Right cardiac atrium (tissue), 5 donors: ENCODE results near the gene CDIPT. TPM values are rescaled to one million over a fixed set of nuclear protein-coding genes. Genes with fewer than 3 reads are reported as not detected.

Experiments
- ATAC-seq, 2 donors: fragments of 200-7000 bp; cut with Tn5 transposase; one replicate each; pipeline versions ENCODE4 v1.8.0 to v1.9.1; 2020; ENCODE audit warnings: moderate library complexity in 2 of 2, mild to moderate bottlenecking in 1 of 2
- DNase-seq, 3 donors: peaks; one replicate each; pipeline ENCODE4 v3.0.0-alpha.2; 2020
- H3K27ac ChIP-seq: one replicate; pipeline ENCODE4 v1.5.1; 2013; ENCODE audit warnings: mild to moderate bottlenecking, low read length, control low read depth, moderate library complexity
- H3K27me3 ChIP-seq: one replicate; pipeline ENCODE4 v1.6.1; 2013; ENCODE audit not compliant: control insufficient read depth, insufficient read depth
- H3K4me1 ChIP-seq: one replicate; pipeline ENCODE4 v1.6.1; 2013; ENCODE audit warnings: low read length; ENCODE audit not compliant: control insufficient read depth, insufficient read depth
- H3K4me3 ChIP-seq: one replicate; pipeline ENCODE4 v1.5.1; 2013; ENCODE audit warnings: low read length, control low read depth
- H3K9me3 ChIP-seq: one replicate; pipeline ENCODE4 v1.6.1; 2013; ENCODE audit warnings: low read length; ENCODE audit not compliant: control insufficient read depth
- WGBS: extraction: QIAGEN DNeasy Blood & Tissue Kit; methylation state at CpG from one replicate; pipeline ENCODE4 v1.1.7; 2013; 5-methylcytosine and 5-hydroxymethylcytosine counted together
- intact Hi-C, 4 donors: fragments of 100-400 bp; cut with DNase I; formaldehyde crosslinking; loops; one replicate each; pipeline versions ENCODE4 v1.11.0 to v1.14.0; 2022 to 2023
- polyA plus RNA-seq: library from polyadenylated mRNA; stranded (reverse); fragments of 200-250 nt; gene quantifications from one replicate; pipeline ENCODE4 v1.2.3, GENCODE V29; 2013
- total RNA-seq, 4 donors: library from RNA; stranded (reverse); fragmentation: NEBNext Ultra II Directional; extraction: Animal tissue kit (Norgen Biotek cat#: 25700); gene quantifications; one replicate each; pipeline ENCODE4 v1.2.1, GENCODE V29; 2021
- donor health status: healthy with polysubstance abuse.
- donor health status: DM: no; HTN: yes; CAD: no.
- donor health status: DM: no; HTN: no; CAD: no.
- donor health status: DM: no; HTN: yes; CAD: no; lungs with severe emphysema.
- donor health status: DM: yes; HTN: yes; CAD: no.

CDIPT gene
- total and polyA plus RNA-seq, 5 donors = 86.7 to 109 (median 101) TPM

GRCh38 chr16:29858149-29858849, 4.7 kb downstream of the CDIPT start:
- 56% methylated on average over 10 of the region's 10 CpGs for WGBS
- no peaks in the 10 kb centered on the region for H3K9me3 ChIP-seq
- ATAC-seq = no peak
- intact Hi-C loops = no loop called here
- DNase-seq = no peak
- no peak overlapping the region for H3K27ac ChIP-seq
- peaks cover 5% of the 10 kb centered on the region for H3K4me1 ChIP-seq
- no peaks in the 10 kb centered on the region for H3K27me3 ChIP-seq
- no peak overlapping the region for H3K4me3 ChIP-seq

DNA sequence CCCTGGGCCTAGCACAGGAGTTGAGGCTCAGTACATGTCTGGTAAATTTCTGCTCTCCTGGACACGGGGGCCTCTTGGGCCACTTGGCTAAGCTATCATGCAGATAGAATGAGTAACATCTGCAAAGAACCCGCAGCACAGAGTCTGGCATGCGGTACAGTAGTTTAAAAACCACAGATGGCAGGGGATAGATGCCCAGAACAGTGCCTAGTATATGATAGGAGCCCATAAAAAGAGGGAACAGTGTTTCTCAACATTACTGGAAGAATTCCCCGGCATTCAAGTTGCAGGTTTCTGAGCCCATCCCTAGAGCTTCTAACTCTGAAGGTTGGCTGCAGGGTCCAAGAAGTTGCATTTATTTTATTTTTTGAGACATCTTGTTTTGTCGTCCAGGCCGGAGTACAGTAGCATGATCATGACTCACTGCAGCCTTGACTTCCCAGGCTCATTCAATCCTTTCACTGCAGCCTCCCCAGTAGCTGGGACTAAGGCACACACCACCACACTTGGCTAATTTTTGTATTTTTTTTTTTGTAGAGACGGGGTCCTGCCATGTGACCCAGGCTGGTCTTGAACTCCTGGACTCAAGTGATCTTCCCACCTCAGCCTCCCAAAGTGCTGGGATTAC, 5.8 kb downstream of the CDIPT start:
- no peak for DNase-seq
- no peak for ATAC-seq
- Histone ChIP-seq H3K4me1 (peaks cover 5% of the 10 kb centered on the region), H3K4me3 (no peak overlapping the region), H3K27ac (no peak overlapping the region), H3K27me3 (no peaks in the 10 kb centered on the region), H3K9me3 (no peaks in the 10 kb centered on the region)
- 79% methylated on average over 7 of the region's 7 CpGs for WGBS
- intact Hi-C loops = no loop called here

DNA sequence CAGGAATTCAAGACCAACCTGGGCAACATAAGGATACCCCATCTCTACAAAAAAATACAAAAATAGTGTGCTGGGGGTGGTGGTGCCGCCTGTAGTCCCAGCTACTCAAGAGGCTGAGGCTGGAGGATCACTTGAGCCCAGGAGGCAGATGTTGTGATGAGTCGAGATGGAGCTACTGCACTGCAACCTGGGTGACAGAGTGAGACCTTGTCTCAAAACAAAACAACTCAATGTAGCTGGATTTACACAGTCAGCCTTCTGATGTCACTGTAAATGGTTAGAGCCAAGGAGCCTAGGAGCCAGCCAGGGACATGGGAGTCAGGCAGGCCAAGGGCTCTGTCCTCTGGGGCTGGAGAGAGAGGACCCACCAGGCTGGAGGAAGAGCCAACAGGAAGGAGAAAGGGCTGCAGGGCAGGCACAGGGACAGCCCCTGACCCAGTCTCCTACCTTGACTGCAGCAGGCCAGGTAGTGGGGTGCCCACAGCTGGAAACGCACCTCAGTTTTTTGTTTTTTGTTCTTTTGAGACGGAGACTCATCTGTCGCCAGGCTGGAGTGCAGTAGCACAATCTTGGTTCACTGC, 8.4 kb downstream of the CDIPT start:
- H3K9me3 ChIP-seq = no peaks in the 10 kb centered on the region
- H3K27ac ChIP-seq = no peak overlapping the region
- no peak for DNase-seq
- intact Hi-C loops = no loop called here
- no peaks in the 10 kb centered on the region for H3K4me1 ChIP-seq
- ATAC-seq = no peak
- H3K27me3 ChIP-seq = no peaks in the 10 kb centered on the region
- H3K4me3 ChIP-seq = no peak overlapping the region
- WGBS = 85% methylated on average over 5 of the region's 5 CpGs

DNA sequence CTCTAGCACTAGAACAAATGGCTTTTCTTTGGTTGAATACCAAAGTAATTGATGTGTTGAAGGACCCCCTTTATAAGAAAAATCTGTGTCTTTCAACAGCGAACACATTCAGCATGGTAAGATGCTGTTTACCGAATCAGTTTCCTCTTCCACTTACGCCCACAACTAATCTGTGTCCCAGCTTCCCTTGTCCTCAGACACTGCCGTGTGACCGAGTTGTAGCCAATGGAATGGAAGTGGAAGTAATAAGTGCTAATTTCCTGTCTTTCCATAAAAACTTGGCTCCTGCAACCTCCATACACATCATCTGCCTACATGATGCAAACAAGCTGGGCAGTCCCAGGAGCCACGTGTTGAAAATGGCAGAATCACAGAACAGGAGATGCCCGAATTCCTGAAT, 10.4 kb downstream of the CDIPT start:
- DNase-seq = no peak
- ATAC-seq = peak; percentile 45 to 53
- no peaks in the 10 kb centered on the region for H3K9me3 ChIP-seq
- no peak overlapping the region for H3K27ac ChIP-seq
- no peaks in the 10 kb centered on the region for H3K4me1 ChIP-seq
- H3K27me3 ChIP-seq = no peaks in the 10 kb centered on the region
- intact Hi-C loops = no loop called here
- WGBS = 35% methylated on average over 7 of the region's 7 CpGs
- no peak overlapping the region for H3K4me3 ChIP-seq

DNA sequence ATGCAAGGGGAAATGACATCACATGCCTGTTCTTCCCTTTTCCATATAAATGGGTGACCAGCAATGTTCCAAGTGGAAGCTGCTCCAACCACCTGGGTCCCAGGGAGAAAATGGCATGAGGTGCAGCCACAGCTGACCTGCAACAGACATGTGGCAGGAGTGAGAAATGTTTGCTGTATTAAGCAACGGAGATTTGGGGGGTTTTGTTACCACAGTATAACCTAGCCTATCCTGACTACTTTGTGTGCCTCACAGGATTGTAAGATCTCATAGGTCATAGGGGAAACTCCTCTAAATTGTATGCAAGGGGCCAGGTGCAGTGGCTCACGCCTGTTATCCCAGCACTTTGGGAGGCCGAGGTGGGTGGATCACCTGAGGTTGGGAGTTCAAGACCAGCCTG, 12.0 kb downstream of the CDIPT start:
- intact Hi-C loops = no loop called here
- WGBS = 95% methylated on average over 3 of the region's 3 CpGs
- Histone ChIP-seq H3K27ac (no peak overlapping the region), H3K27me3 (no peaks in the 10 kb centered on the region), H3K4me1 (no peaks in the 10 kb centered on the region), H3K9me3 (no peaks in the 10 kb centered on the region), H3K4me3 (no peak overlapping the region)
- DNase-seq (no peak), ATAC-seq (no peak)

DNA sequence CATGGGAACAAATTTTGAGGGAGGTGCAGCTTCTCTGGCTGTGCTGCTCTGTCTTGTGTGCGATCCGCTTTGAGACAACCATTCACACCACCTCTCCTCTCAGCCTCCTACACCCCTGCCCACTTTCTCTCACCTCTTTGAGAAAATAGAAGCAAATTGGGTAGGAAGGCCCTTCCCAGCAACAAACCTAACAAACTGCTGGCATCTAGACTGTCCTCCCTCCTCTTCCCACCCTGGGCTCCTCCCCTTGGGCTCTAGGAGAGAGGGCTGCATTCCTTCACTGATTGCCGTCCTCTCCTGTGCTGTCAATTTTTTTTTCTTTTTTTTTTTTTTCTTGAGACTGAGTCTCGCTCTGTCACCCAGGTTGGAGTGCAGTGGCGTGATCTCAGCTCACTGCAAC, 13.5 kb downstream of the CDIPT start:
- peak in 1 of 2 donors; percentile 28 for ATAC-seq

GRCh38 chr16:29848420-29849297, 14.4 kb downstream of the CDIPT start:
- DNase-seq (peak; percentile 83 to 91 (median 91)), ATAC-seq (peak; percentile 68 to 71)
- H3K4me3 ChIP-seq = no peak overlapping the region
- no peaks in the 10 kb centered on the region for H3K9me3 ChIP-seq
- intact Hi-C loops = no loop called here
- no peaks in the 10 kb centered on the region for H3K4me1 ChIP-seq
- no peak overlapping the region for H3K27ac ChIP-seq
- WGBS = 41% methylated on average over 15 of the region's 15 CpGs
- H3K27me3 ChIP-seq = no peaks in the 10 kb centered on the region

More for the DNA sequence above, 13.5 kb downstream of the CDIPT start:
- Histone ChIP-seq H3K4me1 (no peaks in the 10 kb centered on the region), H3K9me3 (no peaks in the 10 kb centered on the region), H3K4me3 (no peak overlapping the region), H3K27ac (peak overlapping the region; percentile 19), H3K27me3 (no peaks in the 10 kb centered on the region)
- WGBS = 51% methylated on average over 5 of the region's 5 CpGs
- DNase-seq = no peak
- intact Hi-C loops = no loop called here

GRCh38 chr16:29845656-29846055, 17.4 kb downstream of the CDIPT start:
- Histone ChIP-seq H3K27ac (no peak overlapping the region), H3K4me3 (no peak overlapping the region), H3K9me3 (no peaks in the 10 kb centered on the region), H3K4me1 (no peaks in the 10 kb centered on the region), H3K27me3 (no peaks in the 10 kb centered on the region)
- DNase-seq (no peak), ATAC-seq (no peak)
- intact Hi-C loops = no loop called here
- WGBS = 92% methylated on average over 18 of the region's 18 CpGs

- Histone ChIP-seq H3K4me3 (no peak overlapping the region), H3K27me3 (no peaks in the 10 kb centered on the region), H3K27ac (no peak overlapping the region), H3K9me3 (no peaks in the 10 kb centered on the region), H3K4me1 (no peaks in the 10 kb centered on the region)
- ATAC-seq (peak in 1 of 2 donors; percentile 35), DNase-seq (peak in 1 of 3 donors; percentile 63)
- WGBS = 89% methylated on average over 28 of the region's 28 CpGs
- intact Hi-C loops = no loop called here
Measured at GRCh38 chr16:29844575-29845331, 18.3 kb downstream of the CDIPT start.

GRCh38 chr16:29843931-29844330, 19.1 kb downstream of the CDIPT start:
- 89% methylated on average over 8 of the region's 8 CpGs for WGBS
- DNase-seq (no peak), ATAC-seq (no peak)
- no peaks in the 10 kb centered on the region for H3K4me1 ChIP-seq
- H3K9me3 ChIP-seq = no peaks in the 10 kb centered on the region
- no peak overlapping the region for H3K4me3 ChIP-seq
- H3K27me3 ChIP-seq = no peaks in the 10 kb centered on the region
- intact Hi-C loops = no loop called here
- H3K27ac ChIP-seq = no peak overlapping the region
